Activated T-cell treated with anti-CD3 and anti-CD28 coated beads for 1 hour (primary cell): ENCODE results near the gene NUFIP2.
"Not testable (repeated sequence)": the region's sequence is repeated elsewhere in the genome, so short reads cannot be mapped to it uniquely, and the experiment has no call there.

Source experiments
- DNase-seq: peaks from one replicate; pipeline ENCODE4 v3.0.0-alpha.2; 2020; ENCODE audit warnings: low read depth

NUFIP2 gene

DNA sequence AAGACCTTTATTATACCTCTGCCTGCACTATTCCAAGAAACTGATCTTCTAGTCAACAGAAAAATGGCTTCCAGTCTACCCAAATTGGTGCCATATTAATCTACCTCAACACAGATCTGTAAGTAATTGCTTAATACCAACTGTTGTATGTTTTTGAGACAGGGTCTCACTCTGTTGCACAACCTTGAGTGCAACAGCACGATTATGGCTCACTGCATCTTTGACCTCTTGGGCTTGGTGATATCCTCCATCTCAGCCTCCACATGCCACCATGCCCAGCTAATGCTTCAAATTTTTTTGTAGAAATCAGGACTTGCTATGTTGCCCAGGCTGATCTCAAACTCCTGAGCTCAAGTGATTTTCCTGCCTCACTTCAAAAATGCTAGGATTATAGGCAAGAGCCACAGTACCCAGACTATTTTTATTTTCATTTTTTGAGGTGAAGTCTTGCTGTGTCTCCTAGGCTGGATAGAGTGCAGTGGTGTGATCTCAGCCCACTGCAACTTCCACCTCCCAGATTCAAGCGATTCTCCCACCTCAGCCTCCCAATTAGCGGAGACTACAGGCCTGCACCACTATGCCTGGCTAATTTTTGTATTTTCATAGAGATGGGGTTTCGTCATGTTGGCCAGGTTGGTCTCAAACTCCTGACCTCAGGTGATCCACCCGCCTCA, 14.4 kb downstream of the NUFIP2 start:
- DNase-seq: no peak

DNA sequence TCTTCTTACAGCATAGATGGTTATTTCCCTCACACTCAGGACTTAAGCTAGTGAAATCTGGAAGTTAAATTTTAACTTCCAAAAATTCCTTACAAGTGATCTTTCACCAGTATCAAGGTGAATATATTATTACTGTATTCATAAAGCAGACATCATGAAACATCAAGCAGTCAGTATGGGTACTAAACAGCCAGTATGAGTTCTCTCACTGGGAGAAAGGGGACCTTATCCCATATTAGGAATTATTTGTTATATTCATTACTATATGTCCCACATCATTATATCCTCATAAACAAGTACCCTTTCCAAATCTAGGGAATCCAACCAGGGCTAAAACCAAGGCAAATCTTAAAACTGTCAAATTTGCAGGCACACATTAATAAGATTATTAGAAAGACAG, 15.3 kb downstream of the NUFIP2 start:
- no peak for DNase-seq

DNA sequence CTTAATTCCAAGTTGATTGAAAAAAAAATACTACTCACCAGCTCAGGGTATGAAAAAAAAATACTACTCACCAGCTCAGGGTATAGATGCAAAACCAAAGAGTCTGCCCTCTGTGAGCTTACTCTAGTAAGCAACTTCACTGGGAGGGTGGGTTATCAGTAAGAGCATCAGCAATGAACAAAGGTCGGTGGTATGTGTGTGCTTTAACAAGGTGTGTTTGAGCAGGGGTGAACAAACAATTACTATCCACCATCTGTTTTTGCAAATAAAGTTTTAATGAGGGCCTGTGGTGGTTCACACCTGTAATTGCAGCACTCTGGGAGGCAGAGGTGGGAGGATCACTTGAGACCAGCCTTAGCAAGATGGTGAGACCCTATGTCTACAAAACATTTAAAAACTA, 20.0 kb downstream of the NUFIP2 start:
- no peak for DNase-seq

DNA sequence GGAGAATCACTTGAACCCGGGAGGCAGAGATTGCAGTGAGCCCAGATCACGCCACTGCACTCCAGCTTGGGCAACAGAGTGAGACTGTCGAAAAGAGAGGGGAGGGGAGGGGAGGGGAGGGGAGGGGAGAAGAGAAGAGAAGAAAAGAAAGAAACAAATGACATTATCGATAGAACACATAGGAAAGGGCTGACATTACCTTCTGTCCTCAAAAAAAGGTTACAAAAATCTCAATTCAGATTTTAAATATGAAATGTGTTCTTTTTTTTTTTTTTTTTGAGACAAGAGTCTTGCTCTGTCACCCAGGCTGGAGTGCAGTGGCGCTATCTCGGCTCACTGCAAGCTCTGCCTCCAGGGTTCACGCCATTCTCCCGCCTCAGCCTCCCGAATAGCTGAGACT, 22.0 kb downstream of the NUFIP2 start:
- DNase-seq: not testable (repeated sequence)

- no peak for DNase-seq
Measured at GRCh38 chr17:29263916-29264315, 30.0 kb downstream of the NUFIP2 start.

DNA sequence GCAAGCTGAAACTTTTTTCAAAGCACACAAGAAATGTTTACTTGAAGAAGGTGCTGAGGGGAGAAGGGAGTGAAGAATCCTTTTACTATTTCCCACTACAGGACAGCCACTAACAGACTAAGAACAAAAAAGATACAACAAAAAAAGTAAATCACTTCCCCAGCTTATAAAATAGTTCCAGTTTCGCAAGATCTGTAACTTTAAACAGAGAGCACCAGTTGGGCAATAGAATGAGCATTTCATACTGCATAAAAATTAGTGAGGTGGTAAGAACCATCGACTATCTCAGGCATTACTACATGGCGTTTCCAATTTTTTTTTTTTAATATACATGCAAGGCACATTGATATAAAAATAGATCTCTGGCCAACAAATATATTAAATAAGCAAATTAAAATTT, 36.2 kb downstream of the NUFIP2 start:
- no peak for DNase-seq

- no peak for DNase-seq
Measured at GRCh38 chr17:29256735-29257466, 37.0 kb downstream of the NUFIP2 start.

GRCh38 chr17:29255926-29256522, 37.9 kb downstream of the NUFIP2 start:
- DNase-seq: no peak

- no peak for DNase-seq
Measured at GRCh38 chr17:29253037-29253436, 40.9 kb downstream of the NUFIP2 start.

DNA sequence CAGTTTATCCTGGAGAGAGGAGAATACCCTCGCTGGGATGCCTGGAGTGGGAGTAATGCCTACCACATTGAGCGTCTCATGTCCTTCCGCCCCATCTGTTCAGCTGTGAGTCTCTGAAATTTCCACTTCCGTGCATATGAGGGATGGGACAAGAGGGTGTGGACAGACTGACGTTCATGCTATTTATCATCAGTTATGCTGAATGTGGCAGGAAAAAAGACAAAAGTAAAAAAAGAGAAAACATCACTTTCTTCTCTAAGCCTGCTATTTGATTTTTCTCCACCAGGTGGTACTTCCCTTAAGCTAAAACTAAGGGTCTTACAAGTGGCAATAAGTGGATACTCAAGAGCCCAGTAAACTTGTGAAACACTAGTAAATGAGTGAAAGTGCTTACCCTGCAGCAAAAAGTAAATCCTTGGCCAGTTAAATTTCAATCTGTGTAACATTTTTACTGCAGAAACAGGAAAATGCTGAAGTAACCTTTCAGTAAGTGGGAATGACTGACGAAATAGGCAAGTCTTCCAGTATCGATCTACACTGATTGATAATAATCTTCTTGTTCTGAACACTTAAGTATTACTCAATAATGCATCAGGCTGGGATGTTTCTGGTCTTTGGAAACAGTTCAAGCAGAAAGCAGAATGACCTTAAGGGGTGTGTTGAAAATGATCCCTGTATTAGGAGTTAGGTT, 41.7 kb downstream of the NUFIP2 start:
- DNase-seq: no peak

GRCh38 chr17:29251184-29251583, 42.8 kb downstream of the NUFIP2 start:
- DNase-seq: no peak

DNA sequence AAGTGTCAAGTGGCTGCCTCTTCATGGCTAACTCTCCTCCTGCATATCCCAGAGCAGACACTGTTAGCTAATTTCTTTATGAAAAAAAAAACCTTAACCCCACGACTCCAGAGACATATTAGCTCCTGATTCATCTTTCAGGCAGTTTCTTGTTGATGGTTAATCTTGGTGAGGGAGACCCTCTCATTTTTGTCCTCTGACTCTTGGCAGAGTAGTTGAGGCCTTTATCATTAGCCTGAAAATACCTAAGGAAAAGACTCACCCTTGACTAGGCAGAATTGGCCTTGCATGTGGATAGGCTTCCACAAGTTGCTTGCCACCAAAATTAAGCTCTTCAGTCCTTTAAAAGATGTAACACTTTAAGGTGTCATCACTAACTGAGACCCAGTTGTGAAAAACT, 43.3 kb downstream of the NUFIP2 start:
- DNase-seq: no peak

DNA sequence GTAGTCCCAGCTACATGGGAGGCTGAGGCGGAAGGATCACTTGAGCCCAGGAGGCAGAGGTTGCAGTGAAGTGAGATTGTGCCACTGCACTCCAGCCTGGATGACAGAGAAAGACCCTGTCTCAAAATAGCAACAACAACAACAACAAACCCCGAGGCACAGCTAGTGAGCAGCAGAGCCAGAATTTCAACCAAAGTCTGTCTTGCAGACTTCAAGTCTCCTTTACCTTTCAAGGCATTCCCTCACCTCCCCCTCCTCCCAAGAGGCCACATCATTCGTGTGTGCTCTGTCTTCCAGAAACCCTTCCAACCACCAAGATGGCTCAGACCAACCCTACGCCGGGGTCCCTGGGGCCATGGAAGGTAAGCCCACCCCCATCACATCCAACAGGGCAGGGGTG, 45.1 kb downstream of the NUFIP2 start:
- no peak for DNase-seq

GRCh38 chr17:29247219-29247618, 46.7 kb downstream of the NUFIP2 start:
- DNase-seq: no peak

GRCh38 chr17:29246628-29247027, 47.3 kb downstream of the NUFIP2 start, which contains the start of gene CRYBA1:
Gene CRYBA1 (plus strand): TSS chr17:29246859. CDS start chr17:29246864, 5 bp downstream.
- DNase-seq: no peak

DNA sequence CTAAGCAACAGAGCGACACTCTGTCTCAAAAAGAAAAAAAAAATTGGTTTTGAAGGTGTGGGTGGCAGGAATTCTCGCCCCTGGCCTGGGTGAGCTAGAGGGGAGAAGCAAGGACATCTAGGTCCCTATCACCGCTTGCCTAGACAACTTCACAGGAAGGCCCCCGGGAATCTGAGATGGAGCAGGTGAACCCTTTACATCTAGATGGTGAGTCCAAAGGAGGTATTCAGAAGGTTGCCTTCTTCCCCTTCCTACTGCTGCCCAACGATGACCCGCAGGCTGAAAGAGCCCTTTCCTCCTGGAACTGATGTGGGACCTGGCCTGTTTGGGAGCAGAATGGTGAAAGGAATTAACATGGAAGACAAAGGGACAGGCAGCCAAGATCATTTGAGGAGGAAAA, 48.5 kb downstream of the NUFIP2 start:
- no peak for DNase-seq

- no peak for DNase-seq
Measured at GRCh38 chr17:29243792-29244191, 50.2 kb downstream of the NUFIP2 start.

DNA sequence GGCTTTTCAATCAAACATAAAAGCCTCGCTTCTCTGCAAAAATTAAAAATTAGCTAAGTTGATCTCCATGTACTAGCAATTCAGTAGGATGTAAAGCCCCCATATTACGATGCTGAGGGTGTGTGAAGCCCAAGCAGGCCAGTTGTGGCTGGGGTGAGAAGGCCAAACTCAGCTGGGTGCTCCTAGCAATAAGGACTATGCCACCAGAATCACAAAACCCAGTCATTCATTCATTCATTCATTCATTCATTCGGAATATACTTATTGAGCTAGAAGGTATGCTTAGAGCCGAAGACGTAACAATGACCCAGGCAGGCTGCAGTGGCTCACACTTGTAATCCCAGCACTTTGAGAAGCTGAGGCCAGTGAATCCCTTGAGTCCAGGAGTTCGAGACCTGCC, 51.2 kb downstream of the NUFIP2 start:
- no peak for DNase-seq

DNA sequence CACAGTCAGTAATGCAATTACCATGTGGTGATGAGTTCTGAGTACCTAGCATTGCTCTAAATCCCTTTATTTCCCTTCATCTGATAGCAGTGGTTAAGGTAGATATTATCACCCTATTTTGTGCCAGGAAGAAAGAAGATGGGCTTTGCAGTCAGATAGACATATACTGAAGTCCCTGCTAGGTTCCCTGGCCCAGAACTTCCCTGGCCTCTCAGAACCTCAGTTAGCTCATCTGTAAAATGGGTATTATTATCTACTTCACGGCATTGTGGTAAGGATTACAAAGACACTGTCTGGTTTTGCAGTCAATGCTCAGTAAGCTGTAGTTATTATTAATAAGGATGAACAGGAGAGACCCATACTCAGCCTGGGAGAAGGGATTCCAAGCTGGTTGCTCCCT, 51.9 kb downstream of the NUFIP2 start:
- no peak for DNase-seq

DNA sequence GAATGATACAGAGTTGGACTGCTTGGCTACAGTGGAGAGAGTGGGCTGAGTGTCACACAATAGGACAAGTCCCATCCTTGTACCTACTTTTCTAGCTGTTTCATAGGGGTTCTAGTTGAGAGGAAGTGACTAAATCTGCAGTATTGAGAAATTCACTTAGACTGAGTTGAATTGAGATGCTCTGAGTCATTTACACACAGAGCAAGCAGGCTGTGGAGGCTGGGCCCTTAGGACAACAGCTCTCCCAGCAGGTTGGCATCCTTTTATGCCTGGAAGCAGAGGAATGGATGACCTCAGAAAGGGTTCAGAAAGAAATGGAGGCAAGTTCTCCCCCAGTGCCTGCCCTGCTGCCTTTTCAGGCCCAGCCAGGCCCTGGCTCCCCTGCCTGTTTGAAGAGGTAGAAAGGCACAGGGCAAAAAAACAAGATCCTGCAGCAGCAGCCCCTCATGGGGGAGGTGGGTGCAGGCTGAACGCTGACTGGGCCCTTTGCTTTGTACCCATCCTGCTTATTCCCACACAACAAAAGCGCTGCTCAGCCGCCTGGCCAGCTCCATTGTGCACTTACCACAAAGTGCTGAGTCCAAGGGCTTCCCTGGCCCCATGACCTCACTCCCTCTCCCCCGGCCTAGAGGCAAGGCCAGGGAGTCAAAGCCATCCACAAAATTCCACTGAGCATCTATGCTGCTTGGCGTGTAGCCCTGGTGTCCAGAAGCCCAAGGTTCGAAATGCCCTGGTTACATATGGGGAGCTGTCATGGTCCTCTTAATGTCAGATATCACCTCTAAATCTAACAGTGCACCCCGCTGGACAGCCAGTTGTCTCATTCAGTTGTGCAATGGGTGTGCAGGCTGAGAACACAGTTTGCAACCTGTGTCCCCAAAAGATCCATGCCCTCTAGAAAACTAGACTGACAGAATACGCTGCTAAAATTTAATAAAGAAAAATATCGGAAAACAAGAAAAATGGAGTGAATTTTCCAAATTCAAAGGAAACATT, 52.7 kb downstream of the NUFIP2 start:
- no peak for DNase-seq

DNA sequence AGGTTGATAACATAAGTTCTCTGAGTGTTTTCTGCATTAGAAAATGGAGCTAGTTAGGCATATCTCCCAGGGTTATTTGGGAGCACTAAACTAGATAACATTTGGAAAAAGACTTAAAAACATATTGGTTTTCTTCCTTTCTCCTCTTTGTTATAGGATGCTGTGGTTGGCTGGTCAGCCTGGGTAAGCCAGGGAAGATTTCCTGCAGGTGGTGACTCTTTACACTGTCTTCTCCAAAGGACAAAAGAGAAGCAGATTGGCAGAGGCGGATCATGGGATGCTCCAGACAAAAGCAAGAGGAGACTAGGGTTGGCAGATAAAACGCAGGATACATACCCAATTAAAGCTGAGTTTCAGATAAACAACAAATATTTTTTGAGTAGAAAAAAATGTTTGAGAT, 53.5 kb downstream of the NUFIP2 start:
- no peak for DNase-seq
